Central memory CD4-positive, alpha-beta T cell (primary cell): ENCODE data around the gene IRF9.
A peak's percentile ranks its signal among the peaks of the same experiment; 100 is the strongest.

Source experiments
- DNase-seq: peaks from one replicate; pipeline ENCODE4 v3.0.0; 2022

The IRF9 gene

GRCh38 chr14:24149302-24149969 lies 11.6 kb upstream of the IRF9 start:
- no peak for DNase-seq

GRCh38 chr14:24150061-24150460 lies 11.0 kb upstream of the IRF9 start:
- DNase-seq: no peak

GRCh38 chr14:24150567-24150966 lies 10.5 kb upstream of the IRF9 start:
- DNase-seq: no peak

GRCh38 chr14:24150993-24151392 lies 10.1 kb upstream of the IRF9 start:
- no peak for DNase-seq

- DNase-seq: no peak
Measured at GRCh38 chr14:24151404-24152080, 9.5 kb upstream of the IRF9 start.

- no peak for DNase-seq
Measured at GRCh38 chr14:24155100-24155499, 6.0 kb upstream of the IRF9 start.

GRCh38 chr14:24156840-24157239 lies 4.2 kb upstream of the IRF9 start:
- DNase-seq: no peak

GRCh38 chr14:24157331-24157730 lies 3.7 kb upstream of the IRF9 start:
- no peak for DNase-seq

- no peak for DNase-seq
Measured at GRCh38 chr14:24159777-24160498, 1.1 kb upstream of the IRF9 start.

- DNase-seq: no peak
Measured at GRCh38 chr14:24160499-24160849, 591 bp upstream of the IRF9 start.

GRCh38 chr14:24162093-24162492 lies 1.0 kb downstream of the IRF9 start:
- DNase-seq: no peak

GRCh38 chr14:24164518-24164991 lies 3.5 kb downstream of the IRF9 start:
- DNase-seq: no peak

- no peak for DNase-seq
Measured at GRCh38 chr14:24165785-24166184, 4.7 kb downstream of the IRF9 start.

- DNase-seq: no peak
Measured at GRCh38 chr14:24167469-24168114, 6.5 kb downstream of the IRF9 start.

GRCh38 chr14:24171422-24172260 lies 10.6 kb downstream of the IRF9 start, which contains the start of gene REC8:
Gene REC8, plus strand, starts transcription at chr14:24172080. Its CDS starts 473 bp downstream, at chr14:24172553.
- DNase-seq: peak; percentile 68

- DNase-seq: no peak
Measured at GRCh38 chr14:24172261-24172860, 11.3 kb downstream of the IRF9 start.

GRCh38 chr14:24172871-24173281 lies 11.8 kb downstream of the IRF9 start:
- no peak for DNase-seq

- DNase-seq: no peak
Measured at GRCh38 chr14:24176599-24176998, 15.5 kb downstream of the IRF9 start.

- DNase-seq: no peak
Measured at GRCh38 chr14:24177041-24177825, 16.2 kb downstream of the IRF9 start.

- no peak for DNase-seq
Measured at GRCh38 chr14:24177891-24178290, 16.8 kb downstream of the IRF9 start.
